ENCODE results near the gene ZBTB32. TPM values are rescaled to one million over a fixed set of nuclear protein-coding genes. Genes with fewer than 3 reads are reported as not detected.
"Not testable (repeated sequence)": the region's sequence is repeated elsewhere in the genome, so short reads cannot be mapped to it uniquely, and the experiment has no call there.

ZBTB32 gene
- polyA plus RNA-seq, 2 of the 4 experiments (the other 2 are of a cell fraction): not detected

DNA sequence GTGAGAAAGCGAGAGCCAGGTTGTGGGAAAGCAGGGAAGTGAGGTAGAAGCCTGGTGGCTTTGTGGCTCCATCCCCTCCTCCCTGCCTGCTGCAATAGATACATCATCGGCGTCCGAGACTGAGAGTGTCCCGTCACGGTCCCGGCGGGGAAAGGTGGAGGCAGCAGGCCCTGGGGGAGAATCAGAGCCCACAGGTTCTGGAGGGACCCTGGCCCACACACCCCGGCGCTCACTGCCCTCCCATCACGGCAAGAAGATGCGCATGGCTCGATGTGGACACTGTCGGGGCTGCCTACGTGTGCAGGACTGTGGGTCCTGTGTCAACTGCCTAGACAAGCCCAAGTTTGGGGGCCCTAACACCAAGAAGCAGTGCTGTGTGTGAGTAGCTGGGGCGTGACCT, 18.5 kb downstream of the ZBTB32 start:
- no peak for ATAC-seq
- Histone ChIP-seq H3K4me2 (no peak overlapping the region), H3K27ac (no peak overlapping the region), H3K9me3 (no peaks in the 10 kb centered on the region), H3K4me1 (peaks cover 9% of the 10 kb centered on the region), H3K4me3 (no peak overlapping the region)
- CTCF ChIA-PET: interaction anchor here (1.0 to 3.0 kb wide), 7 partner anchors 9 to 209 kb away, joined by 3 to 18 read pairs (median 4); partner anchors contain the start of genes PSENEN and U2AF1L4
- 94% methylated on average over 16 of the region's 16 CpGs for WGBS (ENCODE audit: missing lambda C conversion rate)
- no peak for FAIRE-seq
- no peak for DNase-seq (ENCODE audit: low read depth in 1 of 2, low spot score in 1 of 2)
- POLR2A ChIA-PET: interaction anchor here (1.0 to 1.7 kb wide), 2 partner anchors 17 to 25 kb away, joined by 3 to 8 read pairs; partner anchors contain the start of gene LIN37
- TF ChIP-seq, protein P1, sequence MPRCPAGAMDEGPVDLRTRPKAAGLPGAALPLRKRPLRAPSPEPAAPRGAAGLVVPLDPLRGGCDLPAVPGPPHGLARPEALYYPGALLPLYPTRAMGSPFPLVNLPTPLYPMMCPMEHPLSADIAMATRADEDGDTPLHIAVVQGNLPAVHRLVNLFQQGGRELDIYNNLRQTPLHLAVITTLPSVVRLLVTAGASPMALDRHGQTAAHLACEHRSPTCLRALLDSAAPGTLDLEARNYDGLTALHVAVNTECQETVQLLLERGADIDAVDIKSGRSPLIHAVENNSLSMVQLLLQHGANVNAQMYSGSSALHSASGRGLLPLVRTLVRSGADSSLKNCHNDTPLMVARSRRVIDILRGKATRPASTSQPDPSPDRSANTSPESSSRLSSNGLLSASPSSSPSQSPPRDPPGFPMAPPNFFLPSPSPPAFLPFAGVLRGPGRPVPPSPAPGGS (IDR thresholded peaks at IDR 0.05): no peak
- TF ChIP-seq JUN (IDR thresholded peaks at IDR 0.05): peak in 1 of 2 experiments; percentile 14; a peak in 1 of 5 replicates

DNA sequence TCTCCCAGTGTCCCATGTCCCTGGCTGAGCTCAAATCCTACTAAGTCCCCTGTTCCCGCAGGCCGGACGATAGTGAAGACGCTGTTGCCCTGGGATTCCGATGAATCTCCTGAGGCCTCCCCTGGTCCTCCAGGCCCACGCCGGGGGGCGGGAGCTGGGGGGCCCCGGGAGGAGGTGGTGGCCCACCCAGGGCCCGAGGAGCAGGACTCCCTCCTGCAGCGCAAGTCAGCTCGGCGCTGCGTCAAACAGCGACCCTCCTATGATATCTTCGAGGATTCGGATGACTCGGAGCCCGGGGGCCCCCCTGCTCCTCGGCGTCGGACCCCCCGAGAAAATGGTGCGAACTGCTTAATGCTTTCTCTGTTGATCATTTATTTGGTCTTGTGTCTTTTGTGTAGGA, 19.3 kb downstream of the ZBTB32 start:
- ChIA-PET POLR2A (interaction anchor here (1.0 to 1.7 kb wide), 2 partner anchors 16 to 25 kb away, joined by 3 to 8 read pairs; partner anchors contain the start of gene LIN37), CTCF (interaction anchor here (1.0 to 3.0 kb wide), 7 partner anchors 9 to 208 kb away, joined by 3 to 18 read pairs (median 4); partner anchors contain the start of genes PSENEN and U2AF1L4)
- no peaks in the 10 kb centered on the region for H3K9me3 ChIP-seq
- H3K27ac ChIP-seq: no peak overlapping the region
- no peak for TF ChIP-seq HOXB13 (CRISPR knock-in tag; IDR thresholded peaks at IDR 0.05; ENCODE audit: low read depth)
- TF ChIP-seq ZFP36 (IDR thresholded peaks at IDR 0.05; ENCODE audit: borderline replicate concordance, partially characterized antibody): no peak
- TF ChIP-seq, protein P2, sequence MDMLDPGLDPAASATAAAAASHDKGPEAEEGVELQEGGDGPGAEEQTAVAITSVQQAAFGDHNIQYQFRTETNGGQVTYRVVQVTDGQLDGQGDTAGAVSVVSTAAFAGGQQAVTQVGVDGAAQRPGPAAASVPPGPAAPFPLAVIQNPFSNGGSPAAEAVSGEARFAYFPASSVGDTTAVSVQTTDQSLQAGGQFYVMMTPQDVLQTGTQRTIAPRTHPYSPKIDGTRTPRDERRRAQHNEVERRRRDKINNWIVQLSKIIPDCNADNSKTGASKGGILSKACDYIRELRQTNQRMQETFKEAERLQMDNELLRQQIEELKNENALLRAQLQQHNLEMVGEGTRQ (IDR thresholded peaks at IDR 0.05): no peak
- TF ChIP-seq, protein P3, sequence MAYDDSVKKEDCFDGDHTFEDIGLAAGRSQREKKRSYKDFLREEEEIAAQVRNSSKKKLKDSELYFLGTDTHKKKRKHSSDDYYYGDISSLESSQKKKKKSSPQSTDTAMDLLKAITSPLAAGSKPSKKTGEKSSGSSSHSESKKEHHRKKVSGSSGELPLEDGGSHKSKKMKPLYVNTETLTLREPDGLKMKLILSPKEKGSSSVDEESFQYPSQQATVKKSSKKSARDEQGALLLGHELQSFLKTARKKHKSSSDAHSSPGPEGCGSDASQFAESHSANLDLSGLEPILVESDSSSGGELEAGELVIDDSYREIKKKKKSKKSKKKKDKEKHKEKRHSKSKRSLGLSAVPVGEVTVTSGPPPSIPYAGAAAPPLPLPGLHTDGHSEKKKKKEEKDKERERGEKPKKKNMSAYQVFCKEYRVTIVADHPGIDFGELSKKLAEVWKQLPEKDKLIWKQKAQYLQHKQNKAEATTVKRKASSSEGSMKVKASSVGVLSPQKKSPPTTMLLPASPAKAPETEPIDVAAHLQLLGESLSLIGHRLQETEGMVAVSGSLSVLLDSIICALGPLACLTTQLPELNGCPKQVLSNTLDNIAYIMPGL (CRISPR knock-in tag; IDR thresholded peaks at IDR 0.05; ENCODE audit: borderline replicate concordance): no peak
- no peak for TF ChIP-seq CBX2 (IDR thresholded peaks at IDR 0.05; ENCODE audit: borderline replicate concordance, low read depth)
- no peak for TF ChIP-seq KDM1A (IDR thresholded peaks at IDR 0.05; ENCODE audit: low read depth)
- H3K4me3 ChIP-seq: no peak overlapping the region
- H3K4me1 ChIP-seq: peaks cover 9% of the 10 kb centered on the region
- DNase-seq (ENCODE audit: low read depth in 1 of 2, low spot score in 1 of 2) (no peak), ATAC-seq (no peak), FAIRE-seq (no peak)
- no peak overlapping the region for H3K4me2 ChIP-seq
- 95% methylated on average over 24 of the region's 24 CpGs for WGBS (ENCODE audit: missing lambda C conversion rate)

DNA sequence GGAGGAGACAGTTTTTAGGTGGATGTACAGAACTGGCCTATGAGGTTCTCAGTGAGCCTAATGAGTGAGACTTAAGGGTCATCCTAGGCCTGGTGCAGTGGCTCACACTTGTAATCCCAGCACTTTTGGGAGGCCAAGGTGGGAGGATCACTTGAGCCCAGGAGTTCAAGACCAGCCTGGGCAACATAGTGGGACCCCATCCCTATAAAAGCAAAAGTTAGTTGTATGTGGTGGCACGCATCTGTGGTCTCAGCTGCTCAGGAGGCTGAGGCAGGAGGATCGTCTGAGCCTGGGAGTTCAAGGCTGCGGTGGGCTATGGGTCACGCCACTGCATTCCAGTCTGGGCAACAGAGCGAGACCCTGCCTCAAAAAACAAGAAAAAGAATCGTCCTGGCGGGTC, 19.8 kb downstream of the ZBTB32 start:
- H3K4me3 ChIP-seq; H3K4me1 ChIP-seq; ATAC-seq; H3K27ac ChIP-seq; DNase-seq (ENCODE audit: low read depth in 1 of 2, low spot score in 1 of 2); H3K4me2 ChIP-seq; H3K9me3 ChIP-seq; FAIRE-seq: not testable (repeated sequence)
- POLR2A ChIA-PET: interaction anchor here (1.7 kb wide), 1 partner anchor 16 kb away, joined by 8 read pairs; no protein-coding TSS in a partner anchor
- CTCF ChIA-PET: interaction anchor here (1.1 to 3.0 kb wide), 6 partner anchors 8 to 207 kb away, joined by 3 to 18 read pairs (median 6); partner anchors contain the start of genes PSENEN and U2AF1L4
- 94% methylated on average over 7 of the region's 7 CpGs for WGBS (ENCODE audit: missing lambda C conversion rate)

DNA sequence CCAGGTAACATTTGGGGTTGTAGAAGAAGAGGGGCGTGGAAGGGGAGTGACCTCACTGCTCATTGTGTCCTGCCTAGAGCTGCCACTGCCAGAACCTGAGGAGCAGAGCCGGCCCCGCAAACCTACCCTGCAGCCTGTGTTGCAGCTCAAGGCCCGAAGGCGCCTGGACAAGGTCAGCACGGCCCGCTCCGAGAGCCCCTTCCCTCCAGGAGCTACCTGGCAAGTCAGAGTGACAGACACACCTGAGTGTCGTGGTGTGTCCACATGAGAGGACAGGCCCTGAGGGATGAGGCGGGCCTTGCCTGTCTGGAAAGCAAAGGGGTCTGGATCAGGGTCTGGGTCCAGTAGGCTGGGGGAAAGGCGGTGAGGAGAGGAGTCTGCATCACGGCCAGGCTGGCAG, 20.2 kb downstream of the ZBTB32 start:
- no peak for FAIRE-seq

More for the DNA sequence above, 20.2 kb downstream of the ZBTB32 start:
- no peak overlapping the region for H3K4me2 ChIP-seq
- H3K9me3 ChIP-seq: no peaks in the 10 kb centered on the region
- 92% methylated on average over 12 of the region's 12 CpGs for WGBS (ENCODE audit: missing lambda C conversion rate)
- POLR2A ChIA-PET: interaction anchor here (1.7 kb wide), 1 partner anchor 15 kb away, joined by 8 read pairs; no protein-coding TSS in a partner anchor
- CTCF ChIA-PET: interaction anchor here (1.0 to 3.0 kb wide), 7 partner anchors 10 to 207 kb away, joined by 3 to 18 read pairs (median 5); partner anchors contain the start of genes PSENEN and U2AF1L4
- H3K27ac ChIP-seq: no peak overlapping the region
- peaks cover 1% of the 10 kb centered on the region for H3K4me1 ChIP-seq
- no peak overlapping the region for H3K4me3 ChIP-seq
- DNase-seq (ENCODE audit: low read depth in 1 of 2, low spot score in 1 of 2) (no peak), ATAC-seq (no peak)
- TF ChIP-seq NPAS2 (CRISPR knock-in tag; IDR thresholded peaks at IDR 0.05; ENCODE audit: borderline replicate concordance) (no peak), ZSCAN20 (CRISPR knock-in tag; IDR thresholded peaks at IDR 0.05) (no peak), NR3C1 (IDR thresholded peaks at IDR 0.05) (no peak), MAFK (IDR thresholded peaks at IDR 0.05; ENCODE audit: partially characterized antibody) (no peak), SMC3 (IDR thresholded peaks at IDR 0.05) (no peak), TP53 (CRISPR knock-in tag; IDR thresholded peaks at IDR 0.05) (no peak), MYC (IDR thresholded peaks at IDR 0.05; ENCODE audit: borderline replicate concordance, low read length) (no peak), RFX5 (IDR thresholded peaks at IDR 0.05) (no peak), JUNB (IDR thresholded peaks at IDR 0.05) (no peak)
